ENCODE measurements around the gene NEURL1.

DNA sequence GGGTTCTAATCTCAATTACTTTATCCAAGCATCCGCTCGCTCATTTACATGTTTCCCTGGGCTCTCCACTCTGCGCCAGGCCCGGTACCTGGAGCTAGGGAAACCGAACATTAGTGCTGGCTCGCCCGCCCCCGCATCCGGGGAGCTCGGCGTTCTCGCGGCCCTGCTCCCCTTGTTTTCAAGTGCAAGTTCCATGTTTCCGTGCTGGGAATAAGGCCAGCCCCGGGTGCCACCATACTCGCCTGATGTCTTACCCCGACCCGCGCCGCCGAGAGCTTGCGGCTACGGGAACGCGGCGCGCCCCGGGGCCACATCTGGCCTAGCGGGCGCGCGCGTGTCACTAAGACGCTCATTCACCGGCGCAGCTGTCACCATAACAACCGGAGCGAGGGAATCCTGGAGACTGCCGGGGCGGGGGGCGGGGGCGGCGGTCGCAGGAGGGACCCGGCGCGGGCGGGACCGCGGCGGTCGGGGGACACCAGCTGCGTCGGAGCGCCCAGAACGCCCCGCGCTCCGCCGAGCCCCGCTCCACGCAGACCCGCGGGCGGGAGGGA, at the start of gene NEURL1:
- TF ChIP-seq POLR2A (IDR thresholded peaks at IDR 0.05; ENCODE audit: low read length): no peak
- no peak for TF ChIP-seq GATA1 (IDR thresholded peaks at IDR 0.05; ENCODE audit: low read depth, low read length)

Data from erythroblast (primary cell).